HepG2 (cell line): ENCODE measurements around the gene WDR93. TPM values are rescaled to one million over a fixed set of nuclear protein-coding genes. Genes with fewer than 3 reads are reported as not detected.

Source experiments
- ATAC-seq: fragments of 200-7000 bp; cut with Tn5 transposase; 3 replicates; pipeline ENCODE4 v1.9.1; 2020; ENCODE audit warnings: mild to moderate bottlenecking, moderate library complexity
- BruUV-seq: library from RNA; stranded (reverse); fragments of 400-500 nt; replicated peaks from 2 replicates; lab custom pipeline; 2021; lab: Mats Ljungman, UMichigan
- CTCF ChIA-PET: fragments of 300-600 bp; formaldehyde crosslinking; extraction: SDS; loops from one replicate; lab custom pipeline; 2021; ENCODE audit warnings: low total read pairs, inconsistent platforms, low intra/inter-chr PET ratio; lab: Yijun Ruan, JAX
- POLR2A ChIA-PET: fragments of 350-600 bp; sonication (Branson Sonifier 250); formaldehyde crosslinking; loops from one replicate; lab custom pipeline; 2020; ENCODE audit warnings: antibody characterized with exemption, inconsistent platforms; lab: Yijun Ruan, JAX
- DNase-seq: peaks from one replicate; pipeline ENCODE4 v3.0.0-alpha.2; 2015; ENCODE audit warnings: low spot score
- FAIRE-seq: peaks from 3 replicates; lab custom pipeline; 2011; peaks lifted over from hg19 to GRCh38; lab: Jason Lieb, UNC
- H2AFZ ChIP-seq: one replicate; pipeline ENCODE4 v1.6.1; 2011; ENCODE audit warnings: low read length, inconsistent platforms
- H3K27ac ChIP-seq: fragments of 300-600 bp; 3 replicates; pipeline ENCODE4 v1.8.0; 2011; ENCODE audit warnings: mixed run types, mild to moderate bottlenecking, mixed read lengths, low read length, inconsistent platforms; ENCODE audit not compliant: insufficient read depth; ENCODE audit errors: extremely low read length
- H3K27me3 ChIP-seq, 2 experiments: fragments of 200-600 bp in 1 of 2; 2 replicates in 1 of 2; 3 replicates in 1 of 2; pipeline versions ENCODE4 v1.6.0 to v1.8.0; 2011; ENCODE audit warnings: low read length in 2 of 2, mild to moderate bottlenecking in 2 of 2, moderate library complexity in 2 of 2, inconsistent platforms in 1 of 2; ENCODE audit not compliant: insufficient read depth in 2 of 2, control insufficient read depth in 1 of 2
- H3K36me3 ChIP-seq, 2 experiments: fragments of 200-600 bp in 1 of 2; replicated peaks in 1 of 2; 2 replicates in 1 of 2; 3 replicates in 1 of 2; pipeline versions ENCODE4 v1.5.1 to v1.8.0; 2011; ENCODE audit warnings: low read length in 2 of 2, inconsistent platforms in 1 of 2; ENCODE audit not compliant: insufficient read depth in 2 of 2, control insufficient read depth in 1 of 2
- H3K4me1 ChIP-seq: 2 replicates; pipeline ENCODE4 v1.5.1; 2012; ENCODE audit warnings: low read length, inconsistent platforms; ENCODE audit not compliant: insufficient read depth
- H3K4me2 ChIP-seq: 2 replicates; pipeline ENCODE4 v1.6.0; 2011; ENCODE audit warnings: low read depth, low read length, inconsistent platforms
- H3K4me3 ChIP-seq, 3 experiments: fragments of 200-600 bp in 1 of 3; sonication (generic), shearing (Covaris generic) in 1 of 3; replicated peaks in 1 of 3; 2 replicates each; pipeline ENCODE4 v1.5.1; 2011 to 2016; ENCODE audit warnings: low read length in 3 of 3, inconsistent platforms in 2 of 3, low read depth in 2 of 3, mild to moderate bottlenecking in 2 of 3, control low read depth in 1 of 3, mixed read lengths in 1 of 3; ENCODE audit not compliant: insufficient read depth in 1 of 3
- H3K79me2 ChIP-seq: one replicate; pipeline ENCODE4 v1.6.1; 2011; ENCODE audit warnings: low read length, inconsistent platforms; ENCODE audit not compliant: insufficient read depth
- H3K9ac ChIP-seq: 2 replicates; pipeline ENCODE4 v1.6.0; 2011; ENCODE audit warnings: mild to moderate bottlenecking, low read depth, low read length, inconsistent platforms; ENCODE audit not compliant: insufficient read depth
- H3K9me3 ChIP-seq: 2 replicates; pipeline ENCODE4 v1.5.1; 2012; ENCODE audit warnings: mild to moderate bottlenecking, low read length
- H4K20me1 ChIP-seq: 2 replicates; pipeline ENCODE4 v1.6.0; 2011; ENCODE audit warnings: inconsistent platforms, mild to moderate bottlenecking, low read length, moderate library complexity; ENCODE audit not compliant: insufficient read depth
- CHD4 ChIP-seq: fragments of 200-600 bp; sonication (generic); IDR thresholded peaks from 2 replicates; pipeline ENCODE4 v1.7.0; 2017; ENCODE audit warnings: mild to moderate bottlenecking, low read length, borderline replicate concordance
- GATAD2A ChIP-seq: IDR thresholded peaks from 2 replicates; pipeline ENCODE4 v1.6.1; 2016
- GTF2F1 ChIP-seq: fragments of 150-350 bp; IDR thresholded peaks from 2 replicates; pipeline ENCODE4 v1.6.1; 2014; ENCODE audit warnings: low read length
- HNRNPL ChIP-seq: fragments of 200-400 bp; formaldehyde crosslinking; IDR thresholded peaks from 2 replicates; pipeline ENCODE4 v1.6.1; 2017; ENCODE audit warnings: mild to moderate bottlenecking, low read depth, low read length
- IRX3 ChIP-seq: sonication (generic); formaldehyde crosslinking; IDR thresholded peaks from 2 replicates; pipeline ENCODE4 v1.8.1; 2023; ENCODE audit warnings: mild to moderate bottlenecking, low read depth, missing genetic modification reagents, borderline replicate concordance
- MAZ ChIP-seq, 2 experiments: sonication (generic) in 1 of 2; formaldehyde crosslinking in 1 of 2; IDR thresholded peaks; 2 replicates each; pipeline versions ENCODE4 v1.5.0 to v1.6.1; 2012 to 2020; ENCODE audit warnings: low read depth in 2 of 2, mild to moderate bottlenecking in 2 of 2, borderline replicate concordance in 1 of 2, improper control_type of control experiment in 1 of 2, low read length in 1 of 2, missing genetic modification reagents in 1 of 2, moderate library complexity in 1 of 2
- MLLT10 ChIP-seq: sonication (generic); formaldehyde crosslinking; IDR thresholded peaks from 2 replicates; pipeline ENCODE4 v1.4.0; 2020; ENCODE audit warnings: missing genetic modification reagents
- ZBTB3 ChIP-seq: sonication (generic); formaldehyde crosslinking; IDR thresholded peaks from 2 replicates; pipeline ENCODE4 v1.4.0; 2020; ENCODE audit warnings: low read depth, mild to moderate bottlenecking, moderate library complexity, missing genetic modification reagents, borderline replicate concordance
- ZIK1 ChIP-seq: sonication (generic); formaldehyde crosslinking; IDR thresholded peaks from 2 replicates; pipeline ENCODE4 v1.5.0; 2020; ENCODE audit warnings: mild to moderate bottlenecking, low read depth, missing genetic modification reagents, borderline replicate concordance
- ZNF232 ChIP-seq: sonication (generic); formaldehyde crosslinking; IDR thresholded peaks from 2 replicates; pipeline ENCODE4 v1.4.0; 2020; ENCODE audit warnings: missing genetic modification reagents, borderline replicate concordance
- ZNF281 ChIP-seq: sonication (generic); formaldehyde crosslinking; IDR thresholded peaks from 2 replicates; pipeline ENCODE4 v1.4.0; 2020; ENCODE audit warnings: missing genetic modification reagents, borderline replicate concordance
- ZNF562 ChIP-seq: sonication (generic); formaldehyde crosslinking; IDR thresholded peaks from 2 replicates; pipeline ENCODE4 v1.8.0; 2022; ENCODE audit warnings: missing genetic modification reagents, borderline replicate concordance
- WGBS: methylation state at CpG from one replicate; pipeline ENCODE4 v1.1.6; 2017; ENCODE audit warnings: low lambda C conversion rate; 5-methylcytosine and 5-hydroxymethylcytosine counted together
- in situ Hi-C: cut with HindIII; loops from 2 replicates; pipeline ENCODE4 v1.10.0; 2017; ENCODE audit warnings: low pct_unique_long_range_greater_than_20kb; ENCODE audit not compliant: extremely low pct_ligation_motif_present
- intact Hi-C: fragments of 100-400 bp; cut with micrococcal nuclease; formaldehyde crosslinking; loops from one replicate; pipeline ENCODE4 v1.10.0; 2022; ENCODE audit not compliant: unreplicated experiment
- polyA plus RNA-seq, 8 experiments: library from polyadenylated mRNA; depleted of rRNA in 3 of 8; stranded (reverse) in 7 of 8; unstranded in 1 of 8; fragments of >200 nt; fragmentation: Illumina TruSeq in 4 of 8; extraction: Trizol in 4 of 8; gene quantifications; 2 replicates each; pipeline versions ENCODE4 v1.2.1 to v1.2.3, GENCODE V29; 2011 to 2016; ENCODE audit warnings: low read depth in 4 of 8, missing spikeins in 1 of 8, mixed read lengths in 1 of 8; ENCODE audit not compliant: insufficient read depth in 1 of 8
- total RNA-seq, 5 experiments: library from RNA; depleted of rRNA; stranded (reverse); fragments of >200 nt; fragmentation: Illumina TruSeq; extraction: Trizol; gene quantifications; 2 replicates each; pipeline ENCODE4 v1.2.3, GENCODE V29; 2016; ENCODE audit warnings: low read depth in 1 of 5
- TF ChIP-seq, protein P1 (sequence below): IDR thresholded peaks from 2 replicates; pipeline ENCODE4 v1.6.1; 2016; ENCODE audit warnings: mild to moderate bottlenecking, missing biosample characterization, missing genetic modification reagents
- TF ChIP-seq, protein P2 (sequence below): sonication (generic); formaldehyde crosslinking; IDR thresholded peaks from 2 replicates; pipeline ENCODE4 v1.8.1; 2022; ENCODE audit warnings: mild to moderate bottlenecking, missing genetic modification reagents

WDR93 gene
- total and polyA plus RNA-seq, 2 of the 13 experiments (the other 11 are each of a cell fraction or from before 2014, with no cell fraction given): 0.07 TPM; not detected in 1

- no peaks in the 10 kb centered on the region for H3K9me3 ChIP-seq
- no peak overlapping the region for H3K4me2 ChIP-seq
- H3K9ac ChIP-seq: no peak overlapping the region
- H2AFZ ChIP-seq: no peak overlapping the region
- TF ChIP-seq ZNF232 (CRISPR knock-in tag): no peak
- TF ChIP-seq ZIK1 (CRISPR knock-in tag): no peak
- TF ChIP-seq GTF2F1: no peak
- no peak for TF ChIP-seq ZBTB3
- TF ChIP-seq, protein P1, sequence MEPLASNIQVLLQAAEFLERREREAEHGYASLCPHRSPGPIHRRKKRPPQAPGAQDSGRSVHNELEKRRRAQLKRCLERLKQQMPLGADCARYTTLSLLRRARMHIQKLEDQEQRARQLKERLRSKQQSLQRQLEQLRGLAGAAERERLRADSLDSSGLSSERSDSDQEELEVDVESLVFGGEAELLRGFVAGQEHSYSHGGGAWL: no peak
- no peak overlapping the region for H3K27ac ChIP-seq
- POLR2A ChIA-PET: no interaction called here
- intact Hi-C loops: no loop called here
- WGBS: 0% methylated on average over 1 of the region's 1 CpG
- no peaks in the 10 kb centered on the region for H3K79me2 ChIP-seq
- H3K4me1 ChIP-seq: no peaks in the 10 kb centered on the region
- no peaks in the 10 kb centered on the region for H4K20me1 ChIP-seq
- in situ Hi-C loops: loop anchor here (25.0 kb wide), 1 partner anchor 362 kb away; no protein-coding TSS in a partner anchor
- no peak for FAIRE-seq
- CTCF ChIA-PET: no interaction called here
- BruUV-seq: no TSS peak
- no peak for DNase-seq
- no peak for ATAC-seq
- no peaks in the 10 kb centered on the region for H3K36me3 ChIP-seq
- no peak overlapping the region for H3K4me3 ChIP-seq
- H3K27me3 ChIP-seq: peaks cover 0 to 14% of the 10 kb centered on the region in 2 experiments; a peak in 2 of 5 replicates
These were observed 34.5 kb downstream of the WDR93 start for GRCh38 chr15:89725064-89725463.

- no peak overlapping the region for H3K4me3 ChIP-seq
- ChIA-PET POLR2A (no interaction called here), CTCF (no interaction called here)
- FAIRE-seq: no peak
- H3K4me1 ChIP-seq: no peaks in the 10 kb centered on the region
- intact Hi-C loops: no loop called here
- no peak overlapping the region for H3K9ac ChIP-seq
- in situ Hi-C loops: loop anchor here (25.0 kb wide), 1 partner anchor 359 kb away; no protein-coding TSS in a partner anchor
- ATAC-seq: no peak
- no peak for DNase-seq
- no peak overlapping the region for H3K4me2 ChIP-seq
- H4K20me1 ChIP-seq: no peaks in the 10 kb centered on the region
- BruUV-seq: no TSS peak
- H3K9me3 ChIP-seq: no peaks in the 10 kb centered on the region
- no peak overlapping the region for H3K27ac ChIP-seq
- no peak overlapping the region for H2AFZ ChIP-seq
- H3K27me3 ChIP-seq: peaks cover 0 to 14% of the 10 kb centered on the region in 2 experiments; a peak in 2 of 5 replicates
- no peaks in the 10 kb centered on the region for H3K36me3 ChIP-seq
- H3K79me2 ChIP-seq: no peaks in the 10 kb centered on the region
- 4% methylated on average over 2 of the region's 2 CpGs for WGBS
- TF ChIP-seq MLLT10 (CRISPR knock-in tag): no peak
- no peak for TF ChIP-seq HNRNPL
- no peak for TF ChIP-seq ZNF281 (CRISPR knock-in tag)
- no peak for TF ChIP-seq IRX3 (CRISPR knock-in tag)
- no peak for TF ChIP-seq MAZ (IDR thresholded peaks at IDR 0.05; ENCODE audit: borderline replicate concordance, low read depth, low read length)
- no peak for TF ChIP-seq MAZ (CRISPR knock-in tag; IDR thresholded peaks at IDR 0.05; ENCODE audit: low read depth)
- TF ChIP-seq, protein P2, sequence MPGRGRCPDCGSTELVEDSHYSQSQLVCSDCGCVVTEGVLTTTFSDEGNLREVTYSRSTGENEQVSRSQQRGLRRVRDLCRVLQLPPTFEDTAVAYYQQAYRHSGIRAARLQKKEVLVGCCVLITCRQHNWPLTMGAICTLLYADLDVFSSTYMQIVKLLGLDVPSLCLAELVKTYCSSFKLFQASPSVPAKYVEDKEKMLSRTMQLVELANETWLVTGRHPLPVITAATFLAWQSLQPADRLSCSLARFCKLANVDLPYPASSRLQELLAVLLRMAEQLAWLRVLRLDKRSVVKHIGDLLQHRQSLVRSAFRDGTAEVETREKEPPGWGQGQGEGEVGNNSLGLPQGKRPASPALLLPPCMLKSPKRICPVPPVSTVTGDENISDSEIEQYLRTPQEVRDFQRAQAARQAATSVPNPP (CRISPR knock-in tag): no peak
- TF ChIP-seq CHD4: no peak
- no peak for TF ChIP-seq ZNF562 (CRISPR knock-in tag)
- no peak for TF ChIP-seq GATAD2A (CRISPR knock-in tag)
These were observed 37.6 kb downstream of the WDR93 start for GRCh38 chr15:89728254-89728653.
